Ammon's horn (tissue), 1 donor: ENCODE measurements around the gene HTT.
"Not testable (repeated sequence)": the region's sequence is repeated elsewhere in the genome, so short reads cannot be mapped to it uniquely, and the experiment has no call there.

Experiments used
- DNase-seq: peaks from one replicate; pipeline ENCODE4 v3.0.0-alpha.2; 2016; ENCODE audit warnings: low spot score

Gene HTT

DNA sequence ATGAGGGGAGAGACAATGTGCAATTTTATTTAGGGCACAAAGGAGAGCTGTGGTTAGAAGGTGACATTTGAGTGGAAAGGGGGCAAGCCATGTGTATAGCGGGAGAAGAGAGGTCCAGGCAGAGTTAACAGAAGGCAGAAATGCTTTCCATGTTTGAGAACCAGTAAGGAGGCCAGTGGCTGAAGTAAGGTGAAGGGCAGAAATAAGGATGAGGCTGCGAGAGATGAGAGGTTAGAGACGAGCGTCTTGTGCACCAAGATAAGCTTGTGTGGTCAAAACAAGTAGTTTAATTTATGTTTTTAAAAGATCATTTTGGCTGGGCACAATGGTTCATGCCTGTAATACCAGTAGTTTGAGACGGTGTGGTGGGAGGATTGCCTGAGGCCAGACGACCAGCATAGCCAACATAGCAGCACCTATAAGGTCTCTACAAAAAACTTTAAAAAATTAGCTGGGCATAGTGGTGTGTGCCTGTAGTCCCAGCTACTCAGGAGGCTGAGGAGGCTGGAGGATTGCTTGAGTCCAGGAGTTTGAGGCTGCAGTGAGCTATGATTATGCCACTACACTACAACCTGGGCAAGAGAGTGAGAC is 8.5 kb downstream of the HTT start:
- no peak for DNase-seq

DNA sequence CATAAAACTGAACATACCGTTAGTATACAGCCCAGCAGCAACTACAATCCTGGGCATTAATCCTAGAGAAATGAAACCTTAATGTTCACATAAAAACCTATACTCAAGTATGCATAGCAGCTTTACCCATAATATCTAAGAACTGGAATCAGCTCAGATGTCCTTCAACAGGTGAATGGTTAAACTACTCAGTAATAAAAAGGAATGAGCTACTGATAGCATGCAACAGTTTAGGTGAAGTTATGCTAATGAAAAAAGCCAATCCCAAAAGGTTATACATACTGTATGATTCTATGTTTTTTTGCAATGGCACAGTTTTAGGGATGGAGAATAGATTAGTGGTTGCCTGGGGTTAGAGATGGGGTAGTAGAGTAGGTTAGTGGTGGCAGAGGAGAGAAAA is 9.3 kb downstream of the HTT start:
- no peak for DNase-seq

DNA sequence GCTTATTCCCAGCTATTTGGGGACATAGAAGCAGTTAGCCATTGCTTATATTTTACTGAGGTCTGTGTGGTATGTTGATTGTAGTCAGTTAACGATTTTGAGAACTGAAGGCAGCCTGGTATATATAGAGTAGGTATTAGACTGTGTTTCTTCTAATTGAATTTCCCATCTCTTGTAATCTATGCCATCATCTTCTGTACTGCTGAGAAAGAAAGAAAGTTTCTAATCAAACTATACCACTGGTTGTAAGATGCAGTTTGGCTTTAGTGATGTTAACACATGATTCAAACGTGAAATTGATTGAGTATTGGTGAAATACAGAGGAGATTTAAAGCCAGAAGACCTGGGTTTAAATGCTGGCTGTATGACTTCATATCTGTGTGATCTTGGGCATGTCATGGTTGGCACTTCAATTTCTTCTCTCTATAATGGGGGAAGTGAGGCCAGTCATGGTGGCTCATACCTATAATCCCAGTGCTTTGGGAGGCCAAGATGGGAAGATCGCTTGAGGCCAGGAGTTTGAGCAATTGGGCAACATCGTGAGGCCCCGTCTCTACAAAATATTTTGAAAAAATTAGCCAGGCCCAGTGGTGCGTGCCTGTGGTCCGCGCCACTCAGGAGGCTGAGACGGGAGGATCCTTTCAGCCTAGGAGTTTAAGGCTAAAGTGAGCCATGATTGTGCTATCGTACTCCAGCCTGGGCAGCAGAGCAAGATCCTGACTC is 11.6 kb downstream of the HTT start:
- no peak for DNase-seq

DNA sequence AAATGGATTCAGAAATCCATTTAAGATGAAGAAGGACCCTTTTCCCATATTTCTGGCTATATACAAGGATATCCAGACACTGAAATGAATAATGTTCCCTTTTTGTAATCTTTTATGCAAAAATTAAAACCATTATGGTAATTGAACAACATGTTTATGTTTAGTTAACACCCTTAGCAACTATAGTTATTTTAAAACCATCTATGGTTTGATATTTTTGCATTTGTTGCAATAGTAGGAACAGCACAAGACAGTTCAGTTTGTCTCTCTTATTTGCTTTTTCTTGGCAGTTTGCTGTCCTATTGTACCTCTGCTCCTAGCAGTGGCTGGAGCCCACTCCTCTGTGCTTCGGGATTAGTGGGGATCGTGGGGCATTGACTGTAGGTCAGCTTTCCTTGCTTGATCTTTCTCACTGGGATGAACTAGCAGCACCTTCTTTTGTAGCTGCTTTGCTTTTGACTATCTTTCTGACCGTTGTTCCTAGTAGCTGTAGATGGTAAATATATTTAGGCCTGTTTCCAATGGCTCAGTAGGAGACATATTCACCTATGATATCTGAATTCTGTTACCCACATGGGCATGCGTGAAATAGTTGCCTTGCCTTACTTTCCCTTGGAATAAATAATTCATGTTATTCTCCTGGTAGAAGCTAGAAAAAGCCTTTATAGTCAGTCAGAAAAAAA is 12.8 kb downstream of the HTT start:
- DNase-seq = no peak

GRCh38 chr4:3091464-3091863 is 17.0 kb downstream of the HTT start:
- DNase-seq = no peak

GRCh38 chr4:3094701-3095100 is 20.2 kb downstream of the HTT start:
- DNase-seq = not testable (repeated sequence)

- DNase-seq = no peak
Observed at GRCh38 chr4:3096202-3096601, 21.7 kb downstream of the HTT start.

GRCh38 chr4:3098346-3098745 is 23.9 kb downstream of the HTT start:
- DNase-seq = no peak

DNA sequence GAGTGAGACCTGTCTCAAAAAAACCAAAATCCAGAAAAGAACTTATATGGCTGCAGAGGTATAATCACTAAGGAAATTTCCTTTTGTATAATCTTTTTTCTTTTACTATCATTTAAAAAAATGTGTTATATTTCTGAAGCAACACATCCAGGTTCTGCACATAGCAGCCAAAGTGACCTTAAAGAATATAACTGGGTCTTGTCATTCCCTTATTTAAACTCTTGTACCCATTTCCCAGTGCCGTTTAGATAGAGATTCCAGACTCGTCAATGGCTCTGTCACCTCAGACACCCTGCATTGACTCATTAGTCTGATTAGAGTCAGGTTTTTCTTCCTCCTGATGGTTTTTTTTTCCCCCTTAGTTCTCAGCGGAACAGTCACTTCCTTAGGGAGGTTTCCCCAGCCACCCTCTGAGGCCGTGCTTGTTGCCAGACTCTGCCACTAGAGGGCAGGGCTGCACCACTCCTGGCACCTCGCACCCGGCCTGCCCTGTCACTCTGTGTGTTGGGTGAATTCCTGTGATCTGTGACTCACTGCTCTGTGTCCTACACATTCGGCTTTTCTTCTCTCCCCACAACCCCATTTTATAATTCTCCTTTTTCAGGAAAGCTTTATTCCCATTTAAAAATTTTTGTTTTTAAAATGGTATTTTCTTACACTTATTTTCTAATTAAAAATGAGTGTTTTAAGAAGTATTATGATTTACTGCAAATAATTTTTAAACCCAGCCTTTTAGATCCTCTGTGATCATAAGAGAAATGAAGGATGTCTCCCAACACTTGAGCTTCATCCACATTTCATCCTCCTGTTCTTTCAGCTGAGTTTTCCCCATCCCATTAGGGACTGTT is 32.1 kb downstream of the HTT start:
- peak; percentile 93 for DNase-seq

GRCh38 chr4:3107271-3107670 is 32.8 kb downstream of the HTT start:
- DNase-seq = no peak

- DNase-seq = no peak
Observed at GRCh38 chr4:3107691-3108121, 33.2 kb downstream of the HTT start.

GRCh38 chr4:3108211-3108610 is 33.7 kb downstream of the HTT start:
- no peak for DNase-seq

DNA sequence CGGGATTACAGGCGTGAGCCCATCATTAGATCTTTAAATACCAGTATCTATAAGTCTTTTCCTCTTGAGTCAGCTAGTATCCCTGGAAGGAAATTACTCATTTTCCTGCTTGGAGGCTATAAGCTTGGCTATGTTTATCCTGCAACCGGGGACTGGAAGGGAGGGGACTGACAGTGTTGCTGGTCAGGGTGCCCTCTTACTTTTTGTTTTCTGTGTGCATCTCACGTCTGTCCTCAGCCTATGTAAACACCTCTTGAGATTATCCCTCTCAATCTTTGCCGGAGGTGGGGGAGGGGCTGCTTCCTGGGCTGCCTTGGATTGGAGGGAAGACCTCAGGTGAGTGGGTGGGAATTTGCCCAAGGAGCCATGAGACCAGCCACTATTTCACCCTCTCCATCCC is 37.0 kb downstream of the HTT start:
- no peak for DNase-seq

GRCh38 chr4:3112201-3112600 is 37.7 kb downstream of the HTT start:
- DNase-seq = no peak

DNA sequence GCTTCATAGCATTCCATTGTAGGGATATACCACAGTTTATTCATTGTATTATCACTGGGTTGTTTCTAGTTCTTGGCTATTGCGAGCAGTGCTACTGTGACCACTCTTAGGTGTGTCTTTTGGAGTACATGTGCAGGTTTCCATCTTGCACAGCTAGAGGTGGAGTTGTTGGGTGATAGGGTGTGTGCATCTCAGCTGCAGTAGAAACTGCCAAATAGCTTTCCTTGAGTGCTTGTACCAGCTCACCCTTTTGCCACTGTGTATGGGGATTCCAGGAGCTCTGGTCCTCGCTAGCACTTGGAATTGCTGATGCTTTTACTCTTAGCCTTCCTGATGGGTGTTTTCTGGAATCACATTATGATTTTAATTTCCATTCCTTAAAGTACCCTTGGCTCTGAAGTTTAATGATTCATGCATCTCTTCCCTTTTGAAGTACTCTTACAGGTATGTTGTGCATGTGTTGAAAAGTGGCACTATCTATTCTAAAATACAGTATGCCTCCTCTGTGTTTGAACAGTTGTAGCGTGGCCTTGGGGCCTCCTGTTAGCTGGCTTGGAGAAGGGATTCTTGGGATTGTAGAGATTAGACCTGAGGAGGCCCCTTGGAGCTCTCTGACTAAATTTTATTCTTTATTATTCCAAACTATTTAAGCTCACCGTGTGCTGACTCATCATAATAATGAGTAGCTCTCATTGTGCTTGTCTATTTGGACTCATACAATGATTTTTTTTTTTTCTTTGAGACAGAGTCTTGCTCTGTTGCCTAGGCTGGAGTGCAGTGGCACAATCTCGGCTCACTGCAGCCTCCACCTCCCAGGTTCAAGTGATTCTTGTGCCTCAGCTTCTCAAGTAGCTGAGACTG is 38.4 kb downstream of the HTT start:
- DNase-seq = no peak

- DNase-seq = no peak
Observed at GRCh38 chr4:3114377-3114776, 39.9 kb downstream of the HTT start.

DNA sequence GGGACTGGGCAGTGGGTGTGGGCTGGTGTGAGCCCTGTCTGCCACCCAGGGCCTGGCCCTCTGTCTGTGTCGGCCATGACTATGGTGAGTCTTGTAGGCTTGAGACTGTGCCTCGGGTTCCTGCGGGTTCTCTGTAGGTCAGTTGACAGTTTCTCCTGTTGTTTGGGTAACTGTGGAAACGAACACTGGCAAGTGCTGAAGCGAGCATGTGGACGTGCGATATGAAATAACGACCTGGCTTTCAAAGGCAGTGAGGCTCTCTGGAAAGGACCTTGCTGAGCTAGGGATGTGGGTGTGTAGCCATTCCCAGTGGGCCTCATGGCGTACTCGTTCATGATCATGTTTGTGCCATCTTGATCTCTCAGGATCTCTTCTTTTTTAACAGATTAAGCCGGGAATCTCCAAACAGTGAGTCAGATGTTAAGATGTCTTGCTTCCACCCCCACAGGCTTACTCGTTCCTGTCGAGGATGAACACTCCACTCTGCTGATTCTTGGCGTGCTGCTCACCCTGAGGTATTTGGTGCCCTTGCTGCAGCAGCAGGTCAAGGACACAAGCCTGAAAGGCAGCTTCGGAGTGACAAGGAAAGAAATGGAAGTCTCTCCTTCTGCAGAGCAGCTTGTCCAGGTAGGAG is 41.3 kb downstream of the HTT start:
- no peak for DNase-seq

DNA sequence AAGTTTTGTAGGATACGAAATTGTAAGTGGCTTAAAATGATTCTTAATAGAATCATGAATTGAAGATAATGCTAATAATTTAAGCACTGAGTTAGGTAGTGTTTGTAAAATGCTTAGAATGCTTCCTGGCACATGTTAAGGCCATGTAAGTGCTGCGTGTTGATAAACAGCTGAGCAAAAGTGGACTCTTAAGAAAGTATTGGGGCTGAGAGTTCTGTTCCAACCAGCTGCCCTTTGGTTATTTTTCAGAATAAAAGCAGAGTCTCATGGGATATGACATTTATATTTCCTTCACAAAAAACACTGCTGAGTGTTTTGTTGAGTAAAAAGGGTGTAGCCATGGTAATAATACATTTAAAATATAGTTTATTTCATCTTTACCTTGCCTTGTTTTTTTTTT is 42.5 kb downstream of the HTT start:
- DNase-seq = no peak

GRCh38 chr4:3118312-3118711 is 43.8 kb downstream of the HTT start:
- no peak for DNase-seq

DNA sequence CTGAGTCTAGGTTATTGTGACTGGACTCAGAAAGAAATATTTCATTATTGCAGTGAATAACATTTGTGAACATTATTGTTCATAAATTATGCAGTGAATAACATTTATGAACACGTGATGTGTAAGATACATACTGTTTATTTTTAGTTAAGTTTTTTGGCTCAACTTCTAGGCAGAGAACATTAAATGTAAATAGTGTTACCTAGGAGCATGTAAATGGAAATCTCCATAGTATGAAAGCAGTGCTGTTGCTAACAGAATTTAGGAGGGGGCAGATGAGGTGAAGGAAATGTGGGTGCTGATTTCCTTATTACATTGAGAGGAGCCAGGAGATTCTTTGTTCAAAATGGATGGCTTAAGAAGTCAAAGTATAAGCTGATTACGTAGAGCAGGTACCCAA is 45.0 kb downstream of the HTT start:
- no peak for DNase-seq

DNA sequence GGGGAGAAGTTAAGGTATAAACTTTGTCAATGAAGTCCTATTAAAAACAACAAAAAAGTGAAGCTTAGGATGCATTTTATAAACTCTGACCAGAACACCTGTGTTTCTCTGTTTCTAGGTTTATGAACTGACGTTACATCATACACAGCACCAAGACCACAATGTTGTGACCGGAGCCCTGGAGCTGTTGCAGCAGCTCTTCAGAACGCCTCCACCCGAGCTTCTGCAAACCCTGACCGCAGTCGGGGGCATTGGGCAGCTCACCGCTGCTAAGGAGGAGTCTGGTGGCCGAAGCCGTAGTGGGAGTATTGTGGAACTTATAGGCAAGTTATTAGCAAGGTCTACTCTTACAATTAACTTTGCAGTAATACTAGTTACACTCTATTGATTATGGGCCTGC is 46.6 kb downstream of the HTT start:
- DNase-seq = no peak
